Left lung (tissue), 10 donors: Measurements from ENCODE around the gene GNG7. TPM values are rescaled to one million over a fixed set of nuclear protein-coding genes. Genes with fewer than 3 reads are reported as not detected.

Experiments used
- ATAC-seq: fragments of 200-7000 bp; cut with Tn5 transposase; one replicate; pipeline ENCODE4 v1.9.1; 2020; ENCODE audit warnings: moderate library complexity
- DNase-seq, 4 donors: peaks; one replicate each; pipeline ENCODE4 v3.0.0-alpha.2; 2013 to 2020
- H3K27ac ChIP-seq, 2 donors: fragments of 200-600 bp; sonication (generic) in 1 of 2; one replicate each; pipeline versions ENCODE4 v1.5.0 to v1.8.0; 2020 to 2021
- H3K27me3 ChIP-seq, 2 donors: fragments of 200-600 bp; sonication (generic) in 1 of 2; one replicate each; pipeline versions ENCODE4 v1.5.0 to v1.8.0; 2020 to 2021
- H3K36me3 ChIP-seq, 2 donors: fragments of 200-600 bp; sonication (generic) in 1 of 2; one replicate each; pipeline versions ENCODE4 v1.5.0 to v1.8.0; 2020 to 2021
- H3K4me1 ChIP-seq, 2 donors: fragments of 200-600 bp; one replicate each; pipeline ENCODE4 v1.8.0; 2021
- H3K4me3 ChIP-seq, 2 donors: fragments of 200-600 bp; sonication (generic) in 1 of 2; one replicate each; pipeline versions ENCODE4 v1.5.0 to v1.8.0; 2020 to 2021; ENCODE audit warnings: mild to moderate bottlenecking in 1 of 2
- H3K9me3 ChIP-seq, 2 donors: fragments of 200-600 bp; sonication (generic) in 1 of 2; one replicate each; pipeline versions ENCODE4 v1.5.0 to v1.8.0; 2020 to 2021
- CTCF ChIP-seq, 2 donors: fragments of 200-600 bp; sonication (generic) in 1 of 2; IDR thresholded peaks; one replicate each; pipeline versions ENCODE4 v1.5.0 to v1.8.0; 2021; ENCODE audit warnings: antibody characterized with exemption in 2 of 2
- intact Hi-C, 2 donors: fragments of 100-400 bp; cut with DNase I; formaldehyde crosslinking; loops; one replicate each; pipeline versions ENCODE4 v1.11.2 to v1.14.2; 2022
- polyA plus RNA-seq, 6 donors: library from polyadenylated mRNA; unstranded; fragments of 120-200 nt; gene quantifications; one replicate each; pipeline ENCODE4 v1.2.1, GENCODE V29; 2013; ENCODE audit not compliant: insufficient read length in 6 of 6
- total RNA-seq, 2 donors: library from RNA; stranded (reverse); fragmentation: NEBNext Ultra II Directional; extraction: Animal tissue kit (Norgen Biotek cat#: 25700); gene quantifications; one replicate each; pipeline ENCODE4 v1.2.1, GENCODE V29; 2021
- donor health status: DM: no; HTN: yes; CAD: no.
- donor health status: DM: no; HTN: no; CAD: no.

GNG7 gene
- total and polyA plus RNA-seq, 8 donors, result 3.8 to 7.1 (median 5.5) TPM

- no peak for TF ChIP-seq CTCF (IDR thresholded peaks at IDR 0.05)
- H3K9me3 ChIP-seq, result no peaks in the 10 kb centered on the region
- ATAC-seq (no peak), DNase-seq (peak in 1 of 4 donors; percentile 22)
- H3K4me1 ChIP-seq, result peaks cover 4 to 8% of the 10 kb centered on the region in 2 donors
- no peak overlapping the region for H3K27ac ChIP-seq
- intact Hi-C loops, result no loop called here
- no peaks in the 10 kb centered on the region for H3K36me3 ChIP-seq
- no peak overlapping the region for H3K4me3 ChIP-seq
- H3K27me3 ChIP-seq, result no peaks in the 10 kb centered on the region
These were observed 108.2 kb downstream of the GNG7 start for GRCh38 chr19:2594319-2594718.

GRCh38 chr19:2592824-2593223 is 109.7 kb downstream of the GNG7 start:
- peak in 1 of 4 donors; percentile 7 for DNase-seq
- intact Hi-C loops, result no loop called here
- ATAC-seq, result no peak

GRCh38 chr19:2591537-2592291 is 110.8 kb downstream of the GNG7 start:
- Histone ChIP-seq H3K36me3 (no peaks in the 10 kb centered on the region), H3K4me3 (no peak overlapping the region), H3K27ac (no peak overlapping the region), H3K4me1 (no peaks in the 10 kb centered on the region), H3K27me3 (no peaks in the 10 kb centered on the region), H3K9me3 (no peaks in the 10 kb centered on the region)
- intact Hi-C loops, result no loop called here
- no peak for ATAC-seq
- no peak for DNase-seq
- no peak for TF ChIP-seq CTCF (IDR thresholded peaks at IDR 0.05)

More at GRCh38 chr19:2592824-2593223, 109.7 kb downstream of the GNG7 start:
- H3K9me3 ChIP-seq, result no peaks in the 10 kb centered on the region
- TF ChIP-seq CTCF (IDR thresholded peaks at IDR 0.05), result no peak
- H3K27ac ChIP-seq, result no peak overlapping the region
- no peaks in the 10 kb centered on the region for H3K36me3 ChIP-seq
- H3K27me3 ChIP-seq, result no peaks in the 10 kb centered on the region
- no peak overlapping the region for H3K4me3 ChIP-seq
- no peaks in the 10 kb centered on the region for H3K4me1 ChIP-seq

GRCh38 chr19:2590630-2591399 is 111.7 kb downstream of the GNG7 start:
- TF ChIP-seq CTCF (IDR thresholded peaks at IDR 0.05), result no peak
- H3K4me1 ChIP-seq, result no peaks in the 10 kb centered on the region
- ATAC-seq, result no peak
- H3K9me3 ChIP-seq, result no peaks in the 10 kb centered on the region
- DNase-seq, result no peak
- no peak overlapping the region for H3K4me3 ChIP-seq
- H3K36me3 ChIP-seq, result no peaks in the 10 kb centered on the region
- intact Hi-C loops, result no loop called here
- H3K27me3 ChIP-seq, result no peaks in the 10 kb centered on the region
- no peak overlapping the region for H3K27ac ChIP-seq

GRCh38 chr19:2589441-2589840 is 113.1 kb downstream of the GNG7 start:
- H3K9me3 ChIP-seq, result no peaks in the 10 kb centered on the region
- no peaks in the 10 kb centered on the region for H3K4me1 ChIP-seq
- intact Hi-C loops, result no loop called here

More at GRCh38 chr19:2589441-2589840, 113.1 kb downstream of the GNG7 start:
- Histone ChIP-seq H3K36me3 (no peaks in the 10 kb centered on the region), H3K4me3 (no peak overlapping the region), H3K27ac (no peak overlapping the region), H3K27me3 (no peaks in the 10 kb centered on the region)
- ATAC-seq, result no peak
- no peak for TF ChIP-seq CTCF (IDR thresholded peaks at IDR 0.05)
- no peak for DNase-seq
